ENCODE results near the gene INPP1.

Gene INPP1

DNA sequence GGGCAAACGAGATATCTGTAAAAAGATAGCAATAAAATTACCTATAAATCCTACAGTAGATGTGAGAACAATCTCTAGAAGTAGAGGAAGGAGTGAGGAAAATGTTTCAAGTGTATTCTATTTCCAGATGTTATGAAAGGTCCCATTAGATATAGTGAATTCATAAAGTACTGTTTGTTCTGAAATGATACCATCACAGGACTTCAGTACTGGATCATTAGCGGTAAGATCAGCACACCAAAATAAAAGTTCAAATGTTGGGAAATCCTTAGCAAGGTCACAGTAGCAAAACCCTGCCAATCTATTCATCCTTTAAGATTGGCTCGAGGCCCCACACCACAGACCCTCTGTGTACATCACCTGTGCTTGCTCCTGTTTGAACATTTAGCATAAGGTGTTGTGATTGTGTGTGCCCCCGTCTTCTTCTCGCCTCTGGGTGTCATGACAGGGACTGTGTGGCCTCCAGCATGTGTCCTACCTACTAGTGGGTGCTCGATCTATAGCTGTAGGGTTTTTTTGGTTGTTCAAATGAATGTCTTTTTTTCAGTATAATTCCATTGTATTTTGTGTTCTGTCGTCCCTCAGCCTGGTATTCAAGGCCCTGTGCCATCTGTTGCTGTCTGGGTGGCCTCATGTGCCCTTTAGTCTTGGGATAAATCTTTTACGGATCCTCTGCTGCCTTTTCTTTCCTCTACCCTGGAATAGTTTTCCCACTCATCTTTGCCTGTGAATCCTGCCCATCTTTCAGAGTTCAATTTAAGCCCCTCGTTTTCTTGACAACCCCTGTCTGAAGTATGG, 73.9 kb downstream of the INPP1 start:
- H3K4me3 ChIP-seq (ENCODE audit: control insufficient read depth, low read depth, low read length), result no peak overlapping the region
- no peak for TF ChIP-seq CTCF (IDR thresholded peaks at IDR 0.05; ENCODE audit: control insufficient read depth, insufficient read depth, low read depth, low read length, missing control alignments)
- no peak for DNase-seq (ENCODE audit: low read depth)

- no peak overlapping the region for H3K4me3 ChIP-seq (ENCODE audit: control insufficient read depth, low read depth, low read length)
- TF ChIP-seq CTCF (IDR thresholded peaks at IDR 0.05; ENCODE audit: control insufficient read depth, insufficient read depth, low read depth, low read length, missing control alignments), result no peak
- no peak for DNase-seq (ENCODE audit: low read depth)
These were observed 75.3 kb downstream of the INPP1 start for GRCh38 chr2:190418727-190419126.

GRCh38 chr2:190420801-190421200, 77.4 kb downstream of the INPP1 start:
- no peak overlapping the region for H3K4me3 ChIP-seq (ENCODE audit: control insufficient read depth, low read depth, low read length)
- TF ChIP-seq CTCF (IDR thresholded peaks at IDR 0.05; ENCODE audit: control insufficient read depth, insufficient read depth, low read depth, low read length, missing control alignments), result no peak
- no peak for DNase-seq (ENCODE audit: low read depth)
